HG02642 (cell line): Measurements from ENCODE around the gene CTNNA2.

Experiments
- ATAC-seq: cut with Tn5 transposase; IDR thresholded peaks from one replicate; pipeline ENCODE4 v1.9.1; 2021; ENCODE audit warnings: mild to moderate bottlenecking; ENCODE audit not compliant: unreplicated experiment, poor library complexity

CTNNA2 gene

GRCh38 chr2:80338794-80339193, 825.9 kb downstream of the CTNNA2 start:
- no peak for ATAC-seq

GRCh38 chr2:80340022-80340421, 827.2 kb downstream of the CTNNA2 start:
- no peak for ATAC-seq

GRCh38 chr2:80348078-80348477, 835.2 kb downstream of the CTNNA2 start:
- ATAC-seq = no peak

- no peak for ATAC-seq
These were observed 836.1 kb downstream of the CTNNA2 start for GRCh38 chr2:80348953-80349352.

GRCh38 chr2:80351231-80351630, 838.4 kb downstream of the CTNNA2 start:
- no peak for ATAC-seq

- no peak for ATAC-seq
These were observed 842.0 kb downstream of the CTNNA2 start for GRCh38 chr2:80354858-80355257.

- ATAC-seq = no peak
These were observed 849.1 kb downstream of the CTNNA2 start for GRCh38 chr2:80361904-80362303.

GRCh38 chr2:80363330-80363729, 850.5 kb downstream of the CTNNA2 start:
- no peak for ATAC-seq

GRCh38 chr2:80363791-80364349, 851.0 kb downstream of the CTNNA2 start:
- ATAC-seq = no peak

GRCh38 chr2:80364524-80365212, 851.8 kb downstream of the CTNNA2 start:
- ATAC-seq = no peak

- no peak for ATAC-seq
These were observed 852.9 kb downstream of the CTNNA2 start for GRCh38 chr2:80365762-80366161.

GRCh38 chr2:80370375-80371009, 857.6 kb downstream of the CTNNA2 start:
- no peak for ATAC-seq

- ATAC-seq = no peak
These were observed 861.3 kb downstream of the CTNNA2 start for GRCh38 chr2:80374105-80374504.

- ATAC-seq = no peak
These were observed 864.2 kb downstream of the CTNNA2 start for GRCh38 chr2:80377071-80377470.

- no peak for ATAC-seq
These were observed 867.9 kb downstream of the CTNNA2 start for GRCh38 chr2:80380736-80381135.

GRCh38 chr2:80381666-80382065, 868.8 kb downstream of the CTNNA2 start:
- no peak for ATAC-seq

GRCh38 chr2:80392441-80392840, 879.6 kb downstream of the CTNNA2 start:
- ATAC-seq = no peak

- ATAC-seq = no peak
These were observed 881.1 kb downstream of the CTNNA2 start for GRCh38 chr2:80393991-80394390.

- no peak for ATAC-seq
These were observed 882.4 kb downstream of the CTNNA2 start for GRCh38 chr2:80395251-80395650.

- ATAC-seq = no peak
These were observed 883.4 kb downstream of the CTNNA2 start for GRCh38 chr2:80396276-80396675.

GRCh38 chr2:80403081-80403480, 890.2 kb downstream of the CTNNA2 start:
- no peak for ATAC-seq

- no peak for ATAC-seq
These were observed 894.5 kb downstream of the CTNNA2 start for GRCh38 chr2:80407377-80407776.
